Measurements from ENCODE around the gene DTX1. TPM values are rescaled to one million over a fixed set of nuclear protein-coding genes. Genes with fewer than 3 reads are reported as not detected.

DTX1 gene
- total RNA-seq, 2 donors from 2014 or later: 4.5 to 6.3 TPM

GRCh38 chr12:113088971-113089756 lies 32.6 kb downstream of the DTX1 start:
- no peak for DNase-seq (ENCODE audit: low spot score)
- intact Hi-C loops (cut with DNase I): no loop called here

- intact Hi-C loops (cut with DNase I): no loop called here
- DNase-seq (ENCODE audit: low spot score): no peak
Measured at GRCh38 chr12:113089839-113090238, 33.3 kb downstream of the DTX1 start.

- intact Hi-C loops (cut with DNase I): no loop called here
- DNase-seq (ENCODE audit: low spot score): no peak
Measured at GRCh38 chr12:113090740-113091139, 34.2 kb downstream of the DTX1 start.

GRCh38 chr12:113091506-113091905 lies 35.0 kb downstream of the DTX1 start:
- intact Hi-C loops (cut with DNase I): no loop called here
- DNase-seq (ENCODE audit: low spot score): no peak

- intact Hi-C loops (cut with DNase I): no loop called here
- no peak for DNase-seq (ENCODE audit: low spot score)
Measured at GRCh38 chr12:113092607-113093408, 36.3 kb downstream of the DTX1 start.

GRCh38 chr12:113093409-113094101 lies 37.0 kb downstream of the DTX1 start:
- DNase-seq (ENCODE audit: low spot score): no peak
- intact Hi-C loops (cut with DNase I): no loop called here

- no peak for DNase-seq (ENCODE audit: low spot score)
- intact Hi-C loops (cut with DNase I): no loop called here
Measured at GRCh38 chr12:113094738-113095137, 38.2 kb downstream of the DTX1 start.

GRCh38 chr12:113095405-113095804 lies 38.9 kb downstream of the DTX1 start:
- DNase-seq (ENCODE audit: low spot score): no peak
- intact Hi-C loops (cut with DNase I): no loop called here

GRCh38 chr12:113096675-113097461 lies 40.3 kb downstream of the DTX1 start:
- intact Hi-C loops (cut with DNase I): no loop called here
- no peak for DNase-seq (ENCODE audit: low spot score)

- intact Hi-C loops (cut with DNase I): no loop called here
- DNase-seq (ENCODE audit: low spot score): peak; percentile 85
Measured at GRCh38 chr12:113097716-113098440, 41.3 kb downstream of the DTX1 start.

GRCh38 chr12:113098441-113099028 lies 42.0 kb downstream of the DTX1 start:
- peak; percentile 93 for DNase-seq (ENCODE audit: low spot score)
- intact Hi-C loops (cut with DNase I): no loop called here

GRCh38 chr12:113099364-113099763 lies 42.8 kb downstream of the DTX1 start:
- no peak for DNase-seq (ENCODE audit: low spot score)
- intact Hi-C loops (cut with DNase I): no loop called here

- no peak for DNase-seq (ENCODE audit: low spot score)
- intact Hi-C loops (cut with DNase I): no loop called here
Measured at GRCh38 chr12:113099764-113100163, 43.2 kb downstream of the DTX1 start.

- no peak for DNase-seq (ENCODE audit: low spot score)
- intact Hi-C loops (cut with DNase I): no loop called here
Measured at GRCh38 chr12:113101751-113102150, 45.2 kb downstream of the DTX1 start.

- intact Hi-C loops (cut with DNase I): no loop called here
- no peak for DNase-seq (ENCODE audit: low spot score)
Measured at GRCh38 chr12:113102811-113103210, 46.3 kb downstream of the DTX1 start.

GRCh38 chr12:113103756-113104450 lies 47.4 kb downstream of the DTX1 start:
- intact Hi-C loops (cut with DNase I): no loop called here
- no peak for DNase-seq (ENCODE audit: low spot score)

- no peak for DNase-seq (ENCODE audit: low spot score)
- intact Hi-C loops (cut with DNase I): no loop called here
Measured at GRCh38 chr12:113104953-113105510, 48.5 kb downstream of the DTX1 start.
